Esophagus (tissue), 2 donors: Measurements from ENCODE around the gene KCNQ2. TPM values are rescaled to one million over a fixed set of nuclear protein-coding genes. Genes with fewer than 3 reads are reported as not detected.

Experiments
- H3K27ac ChIP-seq, 2 donors: one replicate each; pipeline ENCODE4 v1.5.1; 2013; ENCODE audit warnings: low read depth in 2 of 2, mild to moderate bottlenecking in 2 of 2, inconsistent platforms in 1 of 2, low read length in 1 of 2, moderate library complexity in 1 of 2
- H3K27me3 ChIP-seq, 2 donors: one replicate each; pipeline ENCODE4 v1.6.1; 2013; ENCODE audit warnings: low read length in 2 of 2, control low read depth in 1 of 2, mild to moderate bottlenecking in 1 of 2; ENCODE audit not compliant: insufficient read depth in 2 of 2, control insufficient read depth in 1 of 2
- H3K36me3 ChIP-seq, 2 donors: one replicate each; pipeline ENCODE4 v1.6.1; 2013; ENCODE audit warnings: low read length in 1 of 2; ENCODE audit not compliant: control insufficient read depth in 2 of 2, insufficient read depth in 2 of 2
- H3K4me1 ChIP-seq, 2 donors: one replicate each; pipeline ENCODE4 v1.6.1; 2013; ENCODE audit warnings: low read length in 1 of 2; ENCODE audit not compliant: control insufficient read depth in 2 of 2, insufficient read depth in 2 of 2
- H3K4me3 ChIP-seq, 2 donors: one replicate each; pipeline ENCODE4 v1.5.1; 2013; ENCODE audit warnings: low read length in 2 of 2, mild to moderate bottlenecking in 2 of 2, low read depth in 1 of 2, moderate library complexity in 1 of 2
- H3K9me3 ChIP-seq, 2 donors: one replicate each; pipeline ENCODE4 v1.6.1; 2013; ENCODE audit warnings: mild to moderate bottlenecking in 2 of 2, low read depth in 1 of 2, low read length in 1 of 2, moderate library complexity in 1 of 2; ENCODE audit not compliant: control insufficient read depth in 2 of 2, insufficient read depth in 1 of 2
- WGBS, 2 donors: extraction: QIAGEN DNeasy Blood & Tissue Kit; methylation state at CpG; one replicate each; pipeline ENCODE4 v1.1.7; 2013; 5-methylcytosine and 5-hydroxymethylcytosine counted together
- polyA plus RNA-seq, 2 donors: library from polyadenylated mRNA; stranded (reverse); fragments of 200-250 nt; gene quantifications; one replicate each; pipeline ENCODE4 v1.2.3, GENCODE V29; 2013
- donor health status: healthy with polysubstance abuse.
- donor health status: Bipolar disorder and iron deficiency.

Gene KCNQ2
- polyA plus RNA-seq, 2 donors = 0.01 to 0.06 TPM

- H3K36me3 ChIP-seq = no peaks in the 10 kb centered on the region
- peaks cover 0 to 2% of the 10 kb centered on the region in 2 donors for H3K9me3 ChIP-seq
- peaks cover 0 to 3% of the 10 kb centered on the region in 2 donors for H3K4me1 ChIP-seq
- H3K27me3 ChIP-seq = peaks cover 0 to 12% of the 10 kb centered on the region in 2 donors
- WGBS, 2 donors = 53 to 57% methylated on average over 26 of the region's 26 CpGs
- H3K4me3 ChIP-seq = no peak overlapping the region
- no peak overlapping the region for H3K27ac ChIP-seq
Observed at GRCh38 chr20:63357921-63358905, 114.2 kb downstream of the KCNQ2 start.

- Histone ChIP-seq H3K27me3 (peaks cover 0 to 12% of the 10 kb centered on the region in 2 donors), H3K4me3 (no peak overlapping the region), H3K27ac (no peak overlapping the region), H3K4me1 (peaks cover 0 to 3% of the 10 kb centered on the region in 2 donors), H3K36me3 (no peaks in the 10 kb centered on the region), H3K9me3 (peaks cover 0 to 3% of the 10 kb centered on the region in 2 donors)
- 72% methylated on average over 28 to 30 of the region's 30 CpGs for WGBS, 2 donors
Observed at GRCh38 chr20:63356931-63357879, 115.2 kb downstream of the KCNQ2 start.

DNA sequence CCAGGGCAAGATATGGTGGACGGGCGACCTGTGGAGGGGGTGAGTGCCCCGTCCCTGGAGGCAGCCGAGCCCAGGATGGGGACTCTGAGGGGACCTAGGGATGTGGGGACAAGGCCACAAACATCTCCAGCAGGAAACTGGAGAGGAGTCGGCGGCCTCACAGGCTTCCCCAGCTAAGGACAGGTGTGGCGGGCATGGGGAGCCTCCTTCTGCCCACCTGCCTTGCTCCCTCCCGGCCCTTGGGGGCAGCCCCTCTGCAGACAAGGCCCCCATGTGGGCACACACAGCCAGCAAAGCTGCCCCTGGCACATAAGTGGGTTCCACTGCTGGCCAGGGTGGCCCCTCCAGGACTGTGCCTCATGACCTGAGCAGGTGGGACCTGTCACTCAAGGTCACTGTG, 115.9 kb downstream of the KCNQ2 start:
- Histone ChIP-seq H3K9me3 (peaks cover 0 to 7% of the 10 kb centered on the region in 2 donors), H3K36me3 (no peaks in the 10 kb centered on the region), H3K27ac (no peak overlapping the region), H3K27me3 (peaks cover 0 to 12% of the 10 kb centered on the region in 2 donors), H3K4me3 (no peak overlapping the region), H3K4me1 (peaks cover 0 to 3% of the 10 kb centered on the region in 2 donors)
- 90 to 92% methylated on average over 8 of the region's 8 CpGs for WGBS, 2 donors

- no peak overlapping the region for H3K4me3 ChIP-seq
- WGBS, 2 donors = 84 to 85% methylated on average over 9 to 11 of the region's 11 CpGs
- no peaks in the 10 kb centered on the region for H3K36me3 ChIP-seq
- H3K27ac ChIP-seq = no peak overlapping the region
- H3K4me1 ChIP-seq = peaks cover 0 to 3% of the 10 kb centered on the region in 2 donors
- H3K9me3 ChIP-seq = peaks cover 0 to 13% of the 10 kb centered on the region in 2 donors
- H3K27me3 ChIP-seq = peaks cover 0 to 9% of the 10 kb centered on the region in 2 donors
Observed at GRCh38 chr20:63355781-63356295, 116.6 kb downstream of the KCNQ2 start.

- H3K4me1 ChIP-seq = no peaks in the 10 kb centered on the region
- H3K27ac ChIP-seq = no peak overlapping the region
- no peaks in the 10 kb centered on the region for H3K36me3 ChIP-seq
- H3K9me3 ChIP-seq = peaks cover 0 to 17% of the 10 kb centered on the region in 2 donors
- peaks cover 0 to 3% of the 10 kb centered on the region in 2 donors for H3K27me3 ChIP-seq
- 74 to 76% methylated on average over 25 of the region's 25 CpGs for WGBS, 2 donors
- H3K4me3 ChIP-seq = no peak overlapping the region
Observed at GRCh38 chr20:63354636-63355350, 117.7 kb downstream of the KCNQ2 start.

DNA sequence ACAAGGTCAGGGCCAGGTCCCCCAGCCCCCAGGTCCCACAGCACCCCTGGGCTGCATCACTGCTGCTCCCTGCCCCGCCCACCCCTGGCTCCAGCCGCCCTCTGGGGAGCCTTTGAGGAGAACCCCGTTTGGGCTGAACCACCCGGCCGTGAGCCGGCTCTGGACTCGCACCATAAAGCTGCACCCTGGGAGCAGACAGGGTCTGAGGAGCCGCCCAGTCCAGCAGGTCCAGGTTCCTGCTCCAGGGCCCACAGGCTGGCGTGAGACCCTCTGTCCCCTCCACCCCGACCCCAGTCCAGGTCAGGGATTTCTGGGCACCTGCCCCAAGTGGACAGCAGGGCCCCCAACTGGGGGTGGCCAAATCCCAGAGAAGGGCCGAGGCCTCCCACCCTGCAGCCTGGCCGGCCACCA, 119.6 kb downstream of the KCNQ2 start:
- 43 to 59% methylated on average over 9 to 12 of the region's 12 CpGs for WGBS, 2 donors
- Histone ChIP-seq H3K4me3 (no peak overlapping the region), H3K4me1 (no peaks in the 10 kb centered on the region), H3K27me3 (no peaks in the 10 kb centered on the region), H3K27ac (no peak overlapping the region), H3K9me3 (peaks cover 0 to 17% of the 10 kb centered on the region in 2 donors), H3K36me3 (no peaks in the 10 kb centered on the region)

GRCh38 chr20:63351811-63352591, 120.5 kb downstream of the KCNQ2 start:
- Histone ChIP-seq H3K9me3 (peaks cover 0 to 17% of the 10 kb centered on the region in 2 donors), H3K36me3 (no peaks in the 10 kb centered on the region), H3K4me1 (no peaks in the 10 kb centered on the region), H3K27ac (no peak overlapping the region), H3K4me3 (no peak overlapping the region), H3K27me3 (no peaks in the 10 kb centered on the region)
- whole genome bisulfite sequencing, 2 donors = 25 to 33% methylated on average over 28 of the region's 28 CpGs

- Histone ChIP-seq H3K4me3 (no peak overlapping the region), H3K27ac (no peak overlapping the region), H3K4me1 (no peaks in the 10 kb centered on the region), H3K27me3 (no peaks in the 10 kb centered on the region), H3K36me3 (no peaks in the 10 kb centered on the region), H3K9me3 (peaks cover 0 to 17% of the 10 kb centered on the region in 2 donors)
- 84 to 89% methylated on average over 12 of the region's 12 CpGs for WGBS, 2 donors
Observed at GRCh38 chr20:63351326-63351700, 121.1 kb downstream of the KCNQ2 start.
